SW480 (cell line): ENCODE data around the gene LRP5.
A peak's percentile ranks its signal among the peaks of the same experiment; 100 is the strongest.
"Not testable (repeated sequence)": the region's sequence is repeated elsewhere in the genome, so short reads cannot be mapped to it uniquely, and the experiment has no call there.

ENCODE experiments used
- DNase-seq: peaks from one replicate; pipeline ENCODE4 v3.0.0-alpha.2; 2016; ENCODE audit warnings: low spot score

Gene LRP5

GRCh38 chr11:68329536-68329935, 17.1 kb downstream of the LRP5 start:
- DNase-seq, result no peak

GRCh38 chr11:68329978-68330699, 17.7 kb downstream of the LRP5 start:
- DNase-seq, result no peak

GRCh38 chr11:68330700-68331337, 18.4 kb downstream of the LRP5 start:
- no peak for DNase-seq

- no peak for DNase-seq
These were observed 19.1 kb downstream of the LRP5 start for GRCh38 chr11:68331338-68331947.

- no peak for DNase-seq
These were observed 19.8 kb downstream of the LRP5 start for GRCh38 chr11:68332186-68332585.

GRCh38 chr11:68333173-68333572, 20.8 kb downstream of the LRP5 start:
- no peak for DNase-seq

- no peak for DNase-seq
These were observed 22.5 kb downstream of the LRP5 start for GRCh38 chr11:68334923-68335322.

GRCh38 chr11:68335683-68336082, 23.3 kb downstream of the LRP5 start:
- no peak for DNase-seq

GRCh38 chr11:68336716-68337115, 24.3 kb downstream of the LRP5 start:
- DNase-seq, result no peak

GRCh38 chr11:68337399-68337835, 25.0 kb downstream of the LRP5 start:
- no peak for DNase-seq

GRCh38 chr11:68338051-68338780, 25.8 kb downstream of the LRP5 start:
- no peak for DNase-seq

GRCh38 chr11:68340003-68340767, 27.8 kb downstream of the LRP5 start:
- no peak for DNase-seq

- DNase-seq, result peak; percentile 73
These were observed 28.6 kb downstream of the LRP5 start for GRCh38 chr11:68340784-68341556.

- no peak for DNase-seq
These were observed 29.4 kb downstream of the LRP5 start for GRCh38 chr11:68341557-68342458.

GRCh38 chr11:68342459-68343158, 30.2 kb downstream of the LRP5 start:
- DNase-seq, result no peak

GRCh38 chr11:68343761-68344256, 31.4 kb downstream of the LRP5 start:
- DNase-seq, result no peak

- DNase-seq, result not testable (repeated sequence)
These were observed 32.4 kb downstream of the LRP5 start for GRCh38 chr11:68344821-68345220.

- no peak for DNase-seq
These were observed 33.5 kb downstream of the LRP5 start for GRCh38 chr11:68345776-68346461.

- DNase-seq, result no peak
These were observed 34.0 kb downstream of the LRP5 start for GRCh38 chr11:68346462-68346790.
